Liver (tissue), 9 donors: Measurements from ENCODE around the gene SETD7. TPM values are rescaled to one million over a fixed set of nuclear protein-coding genes. Genes with fewer than 3 reads are reported as not detected.

Source experiments
- DNase-seq: peaks from one replicate; pipeline ENCODE4 v3.0.0-alpha.2; 2017; ENCODE audit warnings: low spot score
- H3K27ac ChIP-seq, 2 donors: one replicate each; pipeline ENCODE4 v1.7.0; 2013; ENCODE audit warnings: inconsistent platforms in 2 of 2, low read length in 2 of 2, control low read depth in 1 of 2, low read depth in 1 of 2, mild to moderate bottlenecking in 1 of 2
- H3K27me3 ChIP-seq, 4 donors: one replicate each; pipeline versions ENCODE4 v1.6.1 to v1.7.0; 2013; ENCODE audit warnings: low read length in 3 of 4, inconsistent platforms in 1 of 4, mild to moderate bottlenecking in 1 of 4, moderate library complexity in 1 of 4; ENCODE audit not compliant: control insufficient read depth in 4 of 4, insufficient read depth in 4 of 4
- H3K36me3 ChIP-seq, 4 donors: one replicate each; pipeline versions ENCODE4 v1.6.1 to v1.7.0; 2013; ENCODE audit warnings: low read length in 3 of 4, mild to moderate bottlenecking in 3 of 4, low read depth in 1 of 4, moderate library complexity in 1 of 4; ENCODE audit not compliant: control insufficient read depth in 4 of 4, insufficient read depth in 3 of 4
- H3K4me1 ChIP-seq, 4 donors: one replicate each; pipeline versions ENCODE4 v1.6.1 to v1.7.0; 2013; ENCODE audit warnings: low read length in 3 of 4, mild to moderate bottlenecking in 3 of 4, moderate library complexity in 1 of 4; ENCODE audit not compliant: control insufficient read depth in 4 of 4, insufficient read depth in 4 of 4
- H3K4me3 ChIP-seq, 3 donors: one replicate each; pipeline versions ENCODE4 v1.6.1 to v1.7.0; 2013; ENCODE audit warnings: low read length in 3 of 3, control low read depth in 1 of 3, low read depth in 1 of 3, mild to moderate bottlenecking in 1 of 3
- H3K9ac ChIP-seq, 2 donors: one replicate each; pipeline ENCODE4 v1.7.0; 2013; ENCODE audit warnings: low read length in 2 of 2, mild to moderate bottlenecking in 2 of 2, moderate library complexity in 2 of 2, control low read depth in 1 of 2, low read depth in 1 of 2
- H3K9me3 ChIP-seq, 4 donors: one replicate each; pipeline versions ENCODE4 v1.6.1 to v1.7.0; 2013; ENCODE audit warnings: low read length in 3 of 4; ENCODE audit not compliant: control insufficient read depth in 4 of 4
- ATF3 ChIP-seq: IDR thresholded peaks from 2 replicates; pipeline ENCODE4 v1.6.1; 2016; ENCODE audit warnings: antibody characterized with exemption
- CTCF ChIP-seq: fragments of 150-350 bp; IDR thresholded peaks from 2 replicates; pipeline ENCODE4 v1.5.1; 2017; ENCODE audit warnings: improper control_type of control experiment, low read depth, low read length; ENCODE audit not compliant: missing input control
- EGR1 ChIP-seq, 2 donors: IDR thresholded peaks; 2 replicates each; pipeline ENCODE4 v1.6.1; 2016 to 2018; ENCODE audit warnings: antibody characterized with exemption in 2 of 2, low read depth in 2 of 2
- FOXA1 ChIP-seq: IDR thresholded peaks from 2 replicates; pipeline ENCODE4 v1.6.1; 2016; ENCODE audit warnings: antibody characterized with exemption
- FOXA2 ChIP-seq: IDR thresholded peaks from 2 replicates; pipeline ENCODE4 v1.6.1; 2016; ENCODE audit warnings: antibody characterized with exemption
- GABPA ChIP-seq, 2 donors: IDR thresholded peaks in 1 of 2; conservative IDR thresholded peaks in 1 of 2; 2 replicates each; pipeline ENCODE4 v1.6.1; 2016; ENCODE audit warnings: antibody characterized with exemption in 2 of 2, mild to moderate bottlenecking in 1 of 2, moderate library complexity in 1 of 2
- HNF4A ChIP-seq, 2 donors: conservative IDR thresholded peaks; 2 replicates each; pipeline ENCODE4 v1.6.1; 2016; ENCODE audit warnings: antibody characterized with exemption in 2 of 2, mild to moderate bottlenecking in 2 of 2
- HNF4G ChIP-seq: IDR thresholded peaks from 2 replicates; pipeline ENCODE4 v1.6.1; 2016; ENCODE audit warnings: antibody characterized with exemption
- JUND ChIP-seq, 2 donors: IDR thresholded peaks; 2 replicates each; pipeline ENCODE4 v1.6.1; 2016; ENCODE audit warnings: antibody characterized with exemption in 2 of 2
- NR2F2 ChIP-seq: IDR thresholded peaks from 2 replicates; pipeline ENCODE4 v1.6.1; 2016; ENCODE audit warnings: antibody characterized with exemption
- RAD21 ChIP-seq, 2 donors: IDR thresholded peaks; 2 replicates each; pipeline ENCODE4 v1.6.1; 2016; ENCODE audit warnings: antibody characterized with exemption in 2 of 2, mild to moderate bottlenecking in 2 of 2
- RXRA ChIP-seq, 2 donors: IDR thresholded peaks; 2 replicates each; pipeline ENCODE4 v1.6.1; 2017 to 2018; ENCODE audit warnings: antibody characterized with exemption in 2 of 2, mild to moderate bottlenecking in 1 of 2
- SP1 ChIP-seq: IDR thresholded peaks from 2 replicates; pipeline ENCODE4 v1.6.1; 2018; ENCODE audit warnings: antibody characterized with exemption, mild to moderate bottlenecking
- TAF1 ChIP-seq: conservative IDR thresholded peaks from 2 replicates; pipeline ENCODE4 v1.6.1; 2016; ENCODE audit warnings: antibody characterized with exemption, mild to moderate bottlenecking
- YY1 ChIP-seq: IDR thresholded peaks from 2 replicates; pipeline ENCODE4 v1.6.1; 2016; ENCODE audit warnings: antibody characterized with exemption, mild to moderate bottlenecking
- WGBS: extraction: QIAGEN DNeasy Blood & Tissue Kit; methylation state at CpG from one replicate; pipeline ENCODE4 v1.1.7; 2013; 5-methylcytosine and 5-hydroxymethylcytosine counted together
- polyA plus RNA-seq, 2 donors: library from polyadenylated mRNA; stranded (reverse) in 1 of 2; unstranded in 1 of 2; fragments of 200-250 nt in 1 of 2; fragments of >200 nt in 1 of 2; fragmentation: Nextera tagmentation in 1 of 2; extraction: Ambion mirVana in 1 of 2; gene quantifications; one replicate each; pipeline versions ENCODE4 v1.2.1 to v1.2.3, GENCODE V29; 2013 to 2015
- total RNA-seq, 2 donors: library from RNA; depleted of rRNA; stranded (reverse); fragments of >200 nt; gene quantifications; one replicate each; pipeline ENCODE4 v1.2.3, GENCODE V29; 2014
- TF ChIP-seq, protein P1 (sequence below): IDR thresholded peaks from 2 replicates; pipeline ENCODE4 v1.6.1; 2016; ENCODE audit warnings: antibody characterized with exemption
- TF ChIP-seq, protein P2 (sequence below): IDR thresholded peaks from 2 replicates; pipeline ENCODE4 v1.6.1; 2016; ENCODE audit warnings: antibody characterized with exemption
- TF ChIP-seq, protein P3 (sequence below): IDR thresholded peaks from 2 replicates; pipeline ENCODE4 v1.6.1; 2016; ENCODE audit warnings: antibody characterized with exemption, mild to moderate bottlenecking
- donor health status: healthy.
- donor health status: healthy.
- donor health status: healthy.
- donor health status: healthy.
- donor health status: healthy.

SETD7 gene
- total and polyA plus RNA-seq, 4 donors: 12.9 to 81.7 (median 18.0) TPM

DNA sequence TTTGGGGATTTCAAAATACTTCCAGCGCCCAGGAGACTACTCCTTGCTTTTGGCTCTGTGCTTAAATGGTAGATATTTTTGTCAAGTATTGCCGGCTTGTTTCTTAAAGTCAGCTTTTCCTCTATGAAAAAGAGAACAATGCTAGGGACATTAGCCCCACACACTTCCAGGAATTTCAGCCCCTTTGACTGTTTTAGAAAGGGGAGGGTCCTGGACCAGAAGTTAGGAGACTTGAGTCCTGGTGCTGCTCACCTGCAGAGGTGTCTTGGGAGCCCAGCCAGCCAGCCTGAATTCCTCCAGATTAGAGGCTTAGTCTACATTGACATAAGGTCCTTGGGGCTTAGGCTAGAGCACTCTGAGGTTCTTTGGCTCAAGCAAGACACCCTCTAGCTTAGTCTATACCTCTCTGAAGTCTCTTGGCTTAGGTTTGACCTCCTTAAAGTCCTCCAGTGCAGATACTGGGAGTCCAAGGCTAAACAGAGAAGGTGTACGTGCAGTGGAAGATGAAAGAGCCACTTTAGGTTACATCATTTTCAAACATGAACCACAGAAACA lies 1.6 kb upstream of the SETD7 start:
- Histone ChIP-seq H3K9me3 (no peaks in the 10 kb centered on the region), H3K27me3 (no peaks in the 10 kb centered on the region), H3K9ac (peak overlapping the region; percentile 74 to 91), H3K27ac (peak overlapping the region; percentile 99 to 100), H3K4me1 (peaks cover 18 to 72% (median 52%) of the 10 kb centered on the region in 4 donors), H3K4me3 (peak overlapping the region; percentile 70 to 86 (median 86)), H3K36me3 (no peaks in the 10 kb centered on the region)
- no peak for DNase-seq
- TF ChIP-seq FOXA1 (no peak), YY1 (no peak), JUND (IDR thresholded peaks at IDR 0.05) (no peak), SP1 (no peak), FOXA2 (no peak), RAD21 (IDR thresholded peaks at IDR 0.05) (no peak), ATF3 (no peak), EGR1 (IDR thresholded peaks at IDR 0.05; ENCODE audit: low read depth in 2 of 2) (no peak), CTCF (no peak), NR2F2 (no peak), HNF4G (no peak), GABPA (IDR thresholded peaks at IDR 0.05 in 1 of 2, conservative IDR thresholded peaks at IDR 0.05 in 1 of 2) (no peak), TAF1 (no peak), RXRA (IDR thresholded peaks at IDR 0.05) (no peak), HNF4A (conservative IDR thresholded peaks at IDR 0.05) (no peak)
- TF ChIP-seq, protein P1, sequence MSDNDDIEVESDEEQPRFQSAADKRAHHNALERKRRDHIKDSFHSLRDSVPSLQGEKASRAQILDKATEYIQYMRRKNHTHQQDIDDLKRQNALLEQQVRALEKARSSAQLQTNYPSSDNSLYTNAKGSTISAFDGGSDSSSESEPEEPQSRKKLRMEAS: no peak
- TF ChIP-seq, protein P2, sequence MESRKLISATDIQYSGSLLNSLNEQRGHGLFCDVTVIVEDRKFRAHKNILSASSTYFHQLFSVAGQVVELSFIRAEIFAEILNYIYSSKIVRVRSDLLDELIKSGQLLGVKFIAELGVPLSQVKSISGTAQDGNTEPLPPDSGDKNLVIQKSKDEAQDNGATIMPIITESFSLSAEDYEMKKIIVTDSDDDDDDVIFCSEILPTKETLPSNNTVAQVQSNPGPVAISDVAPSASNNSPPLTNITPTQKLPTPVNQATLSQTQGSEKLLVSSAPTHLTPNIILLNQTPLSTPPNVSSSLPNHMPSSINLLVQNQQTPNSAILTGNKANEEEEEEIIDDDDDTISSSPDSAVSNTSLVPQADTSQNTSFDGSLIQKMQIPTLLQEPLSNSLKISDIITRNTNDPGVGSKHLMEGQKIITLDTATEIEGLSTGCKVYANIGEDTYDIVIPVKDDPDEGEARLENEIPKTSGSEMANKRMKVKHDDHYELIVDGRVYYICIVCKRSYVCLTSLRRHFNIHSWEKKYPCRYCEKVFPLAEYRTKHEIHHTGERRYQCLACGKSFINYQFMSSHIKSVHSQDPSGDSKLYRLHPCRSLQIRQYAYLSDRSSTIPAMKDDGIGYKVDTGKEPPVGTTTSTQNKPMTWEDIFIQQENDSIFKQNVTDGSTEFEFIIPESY: no peak
- TF ChIP-seq, protein P3, sequence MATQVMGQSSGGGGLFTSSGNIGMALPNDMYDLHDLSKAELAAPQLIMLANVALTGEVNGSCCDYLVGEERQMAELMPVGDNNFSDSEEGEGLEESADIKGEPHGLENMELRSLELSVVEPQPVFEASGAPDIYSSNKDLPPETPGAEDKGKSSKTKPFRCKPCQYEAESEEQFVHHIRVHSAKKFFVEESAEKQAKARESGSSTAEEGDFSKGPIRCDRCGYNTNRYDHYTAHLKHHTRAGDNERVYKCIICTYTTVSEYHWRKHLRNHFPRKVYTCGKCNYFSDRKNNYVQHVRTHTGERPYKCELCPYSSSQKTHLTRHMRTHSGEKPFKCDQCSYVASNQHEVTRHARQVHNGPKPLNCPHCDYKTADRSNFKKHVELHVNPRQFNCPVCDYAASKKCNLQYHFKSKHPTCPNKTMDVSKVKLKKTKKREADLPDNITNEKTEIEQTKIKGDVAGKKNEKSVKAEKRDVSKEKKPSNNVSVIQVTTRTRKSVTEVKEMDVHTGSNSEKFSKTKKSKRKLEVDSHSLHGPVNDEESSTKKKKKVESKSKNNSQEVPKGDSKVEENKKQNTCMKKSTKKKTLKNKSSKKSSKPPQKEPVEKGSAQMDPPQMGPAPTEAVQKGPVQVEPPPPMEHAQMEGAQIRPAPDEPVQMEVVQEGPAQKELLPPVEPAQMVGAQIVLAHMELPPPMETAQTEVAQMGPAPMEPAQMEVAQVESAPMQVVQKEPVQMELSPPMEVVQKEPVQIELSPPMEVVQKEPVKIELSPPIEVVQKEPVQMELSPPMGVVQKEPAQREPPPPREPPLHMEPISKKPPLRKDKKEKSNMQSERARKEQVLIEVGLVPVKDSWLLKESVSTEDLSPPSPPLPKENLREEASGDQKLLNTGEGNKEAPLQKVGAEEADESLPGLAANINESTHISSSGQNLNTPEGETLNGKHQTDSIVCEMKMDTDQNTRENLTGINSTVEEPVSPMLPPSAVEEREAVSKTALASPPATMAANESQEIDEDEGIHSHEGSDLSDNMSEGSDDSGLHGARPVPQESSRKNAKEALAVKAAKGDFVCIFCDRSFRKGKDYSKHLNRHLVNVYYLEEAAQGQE: no peak
- 22% methylated on average over 3 of the region's 3 CpGs for WGBS
